ENCODE results near the gene TRH.

TRH gene

DNA sequence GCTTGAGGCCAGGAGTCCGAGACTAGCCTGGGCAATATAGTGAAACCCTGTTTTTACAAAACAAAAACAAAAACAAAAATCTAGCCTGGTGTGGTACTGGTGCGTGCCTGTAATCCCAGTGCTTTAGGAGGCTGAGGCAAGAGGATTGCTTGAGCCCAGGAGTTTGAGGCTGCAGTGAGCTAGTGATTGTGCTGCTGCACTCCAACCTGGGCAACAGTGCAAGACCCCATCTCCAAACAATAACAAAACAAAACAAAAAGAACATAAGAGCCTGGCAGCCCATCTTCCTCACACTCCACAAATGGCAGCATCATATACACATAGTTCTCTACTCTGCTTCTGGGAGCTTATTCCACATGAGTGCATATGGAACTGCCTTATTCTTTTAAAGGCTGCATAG is 2.2 kb upstream of the TRH start:
- no peaks in the 10 kb centered on the region for H3K36me3 ChIP-seq (ENCODE audit: insufficient read depth, low read length)
- no peak for TF ChIP-seq EZH2 (IDR thresholded peaks at IDR 0.05; ENCODE audit: borderline replicate concordance, low read length)
- TF ChIP-seq, protein P1, sequence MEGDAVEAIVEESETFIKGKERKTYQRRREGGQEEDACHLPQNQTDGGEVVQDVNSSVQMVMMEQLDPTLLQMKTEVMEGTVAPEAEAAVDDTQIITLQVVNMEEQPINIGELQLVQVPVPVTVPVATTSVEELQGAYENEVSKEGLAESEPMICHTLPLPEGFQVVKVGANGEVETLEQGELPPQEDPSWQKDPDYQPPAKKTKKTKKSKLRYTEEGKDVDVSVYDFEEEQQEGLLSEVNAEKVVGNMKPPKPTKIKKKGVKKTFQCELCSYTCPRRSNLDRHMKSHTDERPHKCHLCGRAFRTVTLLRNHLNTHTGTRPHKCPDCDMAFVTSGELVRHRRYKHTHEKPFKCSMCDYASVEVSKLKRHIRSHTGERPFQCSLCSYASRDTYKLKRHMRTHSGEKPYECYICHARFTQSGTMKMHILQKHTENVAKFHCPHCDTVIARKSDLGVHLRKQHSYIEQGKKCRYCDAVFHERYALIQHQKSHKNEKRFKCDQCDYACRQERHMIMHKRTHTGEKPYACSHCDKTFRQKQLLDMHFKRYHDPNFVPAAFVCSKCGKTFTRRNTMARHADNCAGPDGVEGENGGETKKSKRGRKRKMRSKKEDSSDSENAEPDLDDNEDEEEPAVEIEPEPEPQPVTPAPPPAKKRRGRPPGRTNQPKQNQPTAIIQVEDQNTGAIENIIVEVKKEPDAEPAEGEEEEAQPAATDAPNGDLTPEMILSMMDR (IDR thresholded peaks at IDR 0.05; ENCODE audit: low read length): no peak
- H3K9ac ChIP-seq (ENCODE audit: low read length): no peak overlapping the region
- no peaks in the 10 kb centered on the region for H3F3A ChIP-seq (ENCODE audit: insufficient read depth, low read length)
- no peak overlapping the region for H3K4me2 ChIP-seq (ENCODE audit: low read length)
- no peaks in the 10 kb centered on the region for H3K79me2 ChIP-seq (ENCODE audit: insufficient read depth, low read length)
- H3K27ac ChIP-seq (ENCODE audit: low read depth, low read length, poor library complexity, severe bottlenecking): no peak overlapping the region
- H3K9me2 ChIP-seq (ENCODE audit: low read depth, low read length): no peaks in the 10 kb centered on the region
- no peaks in the 10 kb centered on the region for H3K4me1 ChIP-seq (ENCODE audit: insufficient read depth, low read length, severe bottlenecking)
- H2AFZ ChIP-seq (ENCODE audit: low read length): no peak overlapping the region
- no peaks in the 10 kb centered on the region for H3K9me3 ChIP-seq (ENCODE audit: low read length)
- no peak overlapping the region for H3K4me3 ChIP-seq (ENCODE audit: low read depth, low read length, poor library complexity, severe bottlenecking)
- no peaks in the 10 kb centered on the region for H3K27me3 ChIP-seq (ENCODE audit: insufficient read depth, low read length)
- H4K20me1 ChIP-seq (ENCODE audit: insufficient read depth, low read length): no peaks in the 10 kb centered on the region

DNA sequence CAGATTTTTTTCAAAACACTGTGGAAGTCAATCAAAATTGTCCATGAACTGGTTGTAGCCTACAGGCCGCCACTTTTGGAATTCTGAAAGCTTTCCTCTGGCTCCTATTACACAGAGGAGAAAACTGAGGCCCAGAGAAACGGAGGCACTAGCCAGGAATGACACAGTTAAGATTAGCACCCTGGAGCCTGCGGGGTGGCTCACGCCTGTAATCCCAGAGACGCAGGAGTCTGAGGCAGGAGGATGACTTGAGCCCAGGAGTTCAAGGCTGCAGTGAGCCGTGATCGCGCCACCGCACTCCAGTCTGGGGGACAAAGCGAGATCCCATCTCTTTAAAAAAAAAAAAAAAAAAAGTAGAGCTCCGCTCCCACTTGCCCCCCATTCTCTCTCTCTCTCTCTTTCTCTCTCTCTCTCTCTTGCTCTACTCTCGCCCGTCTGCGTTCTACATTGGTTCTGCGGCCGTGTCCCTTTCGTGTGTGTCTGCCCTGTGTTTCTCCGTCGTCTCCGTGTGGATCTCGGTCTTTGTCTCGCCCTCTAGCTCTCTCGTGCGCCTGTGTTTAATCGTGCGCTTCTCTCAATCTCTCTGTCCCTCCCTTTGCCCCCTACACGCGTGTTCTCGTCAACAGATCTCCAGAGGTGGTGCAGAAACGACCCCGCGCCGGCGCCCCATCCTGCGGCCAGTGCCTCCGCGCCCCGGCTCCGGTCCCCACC is 512 bp upstream of the TRH start:
- Histone ChIP-seq H3K79me2 (ENCODE audit: insufficient read depth, low read length) (no peaks in the 10 kb centered on the region), H3K27me3 (ENCODE audit: insufficient read depth, low read length) (no peaks in the 10 kb centered on the region), H4K20me1 (ENCODE audit: insufficient read depth, low read length) (no peaks in the 10 kb centered on the region), H3K9ac (ENCODE audit: low read length) (no peak overlapping the region), H3K4me3 (ENCODE audit: low read depth, low read length, poor library complexity, severe bottlenecking) (no peak overlapping the region), H3K9me3 (ENCODE audit: low read length) (no peaks in the 10 kb centered on the region), H3K36me3 (ENCODE audit: insufficient read depth, low read length) (no peaks in the 10 kb centered on the region), H3K9me2 (ENCODE audit: low read depth, low read length) (no peaks in the 10 kb centered on the region), H3K27ac (ENCODE audit: low read depth, low read length, poor library complexity, severe bottlenecking) (no peak overlapping the region), H3F3A (ENCODE audit: insufficient read depth, low read length) (no peaks in the 10 kb centered on the region), H3K4me2 (ENCODE audit: low read length) (no peak overlapping the region), H3K4me1 (ENCODE audit: insufficient read depth, low read length, severe bottlenecking) (no peaks in the 10 kb centered on the region), H2AFZ (ENCODE audit: low read length) (no peak overlapping the region)
- TF ChIP-seq, protein P1 (IDR thresholded peaks at IDR 0.05; ENCODE audit: low read length): no peak
- no peak for TF ChIP-seq EZH2 (IDR thresholded peaks at IDR 0.05; ENCODE audit: borderline replicate concordance, low read length)

DNA sequence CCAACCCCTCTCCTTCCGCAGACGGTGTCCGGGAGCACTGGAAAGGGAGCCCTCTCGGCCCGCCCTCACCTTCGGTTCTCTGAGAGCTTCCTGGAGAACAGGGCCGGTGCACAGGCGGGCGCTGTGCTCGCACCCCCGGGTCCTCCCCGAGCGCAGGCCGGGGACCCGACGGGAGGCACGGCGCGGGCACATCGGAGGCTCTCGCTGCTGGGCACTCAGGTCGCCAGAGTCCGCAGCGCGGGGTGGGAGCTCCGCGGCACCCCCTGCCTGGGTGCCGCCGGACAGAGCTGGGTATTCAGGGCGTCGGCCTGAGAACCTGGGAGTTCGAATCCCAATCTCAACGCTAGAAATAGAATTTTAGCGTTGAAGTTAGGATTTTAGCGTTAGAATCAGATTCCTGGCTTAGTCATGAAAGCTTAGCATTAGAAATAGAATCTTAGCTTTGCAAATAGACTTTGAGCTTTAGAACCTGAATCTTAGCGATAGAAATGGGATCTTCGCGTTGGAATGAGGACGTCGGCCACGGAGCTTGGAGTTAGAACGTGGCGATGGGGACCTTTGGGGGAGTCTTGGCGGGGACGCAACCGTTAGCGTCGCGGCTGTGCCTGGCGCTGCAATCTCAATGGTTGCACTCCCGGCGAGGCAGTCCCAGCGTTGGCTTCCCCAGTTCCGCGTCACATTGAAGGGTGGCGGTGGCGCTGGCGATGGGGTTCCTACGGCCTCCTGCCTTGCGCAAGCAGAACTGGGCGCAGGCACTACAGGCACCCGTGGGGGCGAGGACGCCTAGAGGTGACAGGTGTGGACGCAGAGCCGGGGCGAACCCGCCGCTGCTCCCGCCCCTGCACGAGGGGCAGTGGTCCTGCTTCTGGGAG is 549 bp downstream of the TRH start:
- Histone ChIP-seq H3K27me3 (ENCODE audit: insufficient read depth, low read length) (no peaks in the 10 kb centered on the region; the same call in 1 of the 2 replicates), H3K9me3 (ENCODE audit: low read length) (no peaks in the 10 kb centered on the region), H3K4me1 (ENCODE audit: insufficient read depth, low read length, severe bottlenecking) (no peaks in the 10 kb centered on the region), H4K20me1 (ENCODE audit: insufficient read depth, low read length) (no peaks in the 10 kb centered on the region), H3K27ac (ENCODE audit: low read depth, low read length, poor library complexity, severe bottlenecking) (no peak overlapping the region), H3K36me3 (ENCODE audit: insufficient read depth, low read length) (no peaks in the 10 kb centered on the region), H3K9me2 (ENCODE audit: low read depth, low read length) (no peaks in the 10 kb centered on the region), H3K4me2 (ENCODE audit: low read length) (no peak overlapping the region), H3F3A (ENCODE audit: insufficient read depth, low read length) (no peaks in the 10 kb centered on the region), H2AFZ (ENCODE audit: low read length) (no peak overlapping the region), H3K4me3 (ENCODE audit: low read depth, low read length, poor library complexity, severe bottlenecking) (no peak overlapping the region), H3K9ac (ENCODE audit: low read length) (no peak overlapping the region), H3K79me2 (ENCODE audit: insufficient read depth, low read length) (no peaks in the 10 kb centered on the region)
- TF ChIP-seq, protein P1 (IDR thresholded peaks at IDR 0.05; ENCODE audit: low read length): no peak
- TF ChIP-seq EZH2 (IDR thresholded peaks at IDR 0.05; ENCODE audit: borderline replicate concordance, low read length): no peak
